Muscle layer of duodenum (tissue), 2 donors: ENCODE results near the gene MFAP5.
"Not testable (repeated sequence)": the region's sequence is repeated elsewhere in the genome, so short reads cannot be mapped to it uniquely, and the experiment has no call there.

Experiments
- H3K27ac ChIP-seq: one replicate; pipeline ENCODE4 v1.7.0; 2013; ENCODE audit warnings: mild to moderate bottlenecking, low read length
- H3K27me3 ChIP-seq: one replicate; pipeline ENCODE4 v1.7.0; 2013; ENCODE audit warnings: low read depth, mild to moderate bottlenecking, control low read depth, low read length
- H3K36me3 ChIP-seq, 2 donors: one replicate each; pipeline ENCODE4 v1.7.0; 2013; ENCODE audit warnings: low read length in 2 of 2, control low read depth in 1 of 2, mild to moderate bottlenecking in 1 of 2; ENCODE audit not compliant: insufficient read depth in 2 of 2, control insufficient read depth in 1 of 2
- H3K4me1 ChIP-seq, 2 donors: one replicate each; pipeline ENCODE4 v1.7.0; 2013; ENCODE audit warnings: low read length in 2 of 2, mild to moderate bottlenecking in 2 of 2, control low read depth in 1 of 2, moderate library complexity in 1 of 2; ENCODE audit not compliant: insufficient read depth in 2 of 2, control insufficient read depth in 1 of 2
- H3K4me3 ChIP-seq, 2 donors: one replicate each; pipeline ENCODE4 v1.7.0; 2013; ENCODE audit warnings: low read length in 2 of 2, low read depth in 1 of 2, mild to moderate bottlenecking in 1 of 2
- H3K9me3 ChIP-seq, 2 donors: one replicate each; pipeline ENCODE4 v1.7.0; 2013; ENCODE audit warnings: low read length in 2 of 2, control low read depth in 1 of 2, mild to moderate bottlenecking in 1 of 2; ENCODE audit not compliant: control insufficient read depth in 1 of 2
- donor health status: healthy.

MFAP5 gene

GRCh38 chr12:8628731-8629130, 33.9 kb downstream of the MFAP5 start:
- Histone ChIP-seq H3K27ac (no peak overlapping the region), H3K4me3 (no peak overlapping the region)

DNA sequence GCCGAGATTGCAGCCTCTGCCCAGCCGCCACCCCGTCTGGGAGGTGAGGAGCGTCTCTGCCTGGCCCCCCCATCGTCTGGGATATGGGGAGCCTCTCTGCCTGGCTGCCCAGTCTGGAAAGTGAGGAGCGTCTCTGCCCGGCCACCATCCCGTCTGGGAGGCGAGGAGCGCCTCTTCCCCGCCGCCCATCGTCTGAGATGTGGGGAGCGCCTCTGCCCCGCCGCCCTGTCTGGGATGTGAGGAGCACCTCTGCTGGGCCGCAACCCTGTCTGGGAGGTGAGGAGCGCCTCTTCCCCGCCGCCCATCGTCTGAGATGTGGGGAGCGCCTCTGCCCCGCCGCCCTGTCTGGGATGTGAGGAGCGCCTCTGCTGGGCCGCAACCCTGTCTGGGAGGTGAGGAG, 37.9 kb downstream of the MFAP5 start:
- not testable (repeated sequence) for H3K9me3 ChIP-seq, H3K36me3 ChIP-seq, H3K4me3 ChIP-seq, H3K27ac ChIP-seq, H3K27me3 ChIP-seq, H3K4me1 ChIP-seq

More at GRCh38 chr12:8628731-8629130, 33.9 kb downstream of the MFAP5 start:
- H3K4me1 ChIP-seq: no peaks in the 10 kb centered on the region
- no peaks in the 10 kb centered on the region for H3K9me3 ChIP-seq
- no peaks in the 10 kb centered on the region for H3K36me3 ChIP-seq
- H3K27me3 ChIP-seq: no peaks in the 10 kb centered on the region

DNA sequence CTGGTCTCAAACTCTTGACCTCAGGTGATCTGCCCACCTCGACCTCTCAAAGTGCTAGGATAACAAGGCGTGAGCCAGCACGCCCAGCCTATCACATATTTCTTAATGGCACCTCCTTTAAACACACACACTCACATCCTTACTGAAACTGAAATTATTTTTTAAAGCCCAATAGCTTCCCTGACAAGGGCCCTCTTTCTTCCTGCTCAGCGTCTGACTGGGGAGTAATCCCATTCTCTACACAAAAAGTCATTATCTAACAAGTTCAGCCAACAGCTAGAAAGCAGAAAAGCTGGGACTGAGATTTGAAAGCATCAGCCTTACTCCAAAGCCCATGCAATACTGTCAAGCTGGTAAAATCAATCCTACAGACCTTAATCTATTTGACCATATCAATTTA, 40.0 kb downstream of the MFAP5 start:
- Histone ChIP-seq H3K4me1 (no peaks in the 10 kb centered on the region), H3K27ac (no peak overlapping the region), H3K27me3 (no peaks in the 10 kb centered on the region), H3K36me3 (no peaks in the 10 kb centered on the region), H3K4me3 (no peak overlapping the region), H3K9me3 (no peaks in the 10 kb centered on the region)

GRCh38 chr12:8615206-8615605, 47.4 kb downstream of the MFAP5 start:
- Histone ChIP-seq H3K27me3 (no peaks in the 10 kb centered on the region), H3K4me3 (no peak overlapping the region), H3K9me3 (no peaks in the 10 kb centered on the region), H3K36me3 (no peaks in the 10 kb centered on the region), H3K4me1 (no peaks in the 10 kb centered on the region), H3K27ac (no peak overlapping the region)

GRCh38 chr12:8613881-8614280, 48.7 kb downstream of the MFAP5 start:
- H3K4me1 ChIP-seq, H3K36me3 ChIP-seq, H3K9me3 ChIP-seq, H3K27me3 ChIP-seq, H3K4me3 ChIP-seq, H3K27ac ChIP-seq: not testable (repeated sequence)

- Histone ChIP-seq H3K27ac (no peak within 1 kb of the TSS), H3K4me1 (peaks cover 0 to 4% of the 10 kb centered on the region in 2 donors), H3K4me3 (no peak within 1 kb of the TSS), H3K27me3 (no peaks in the 10 kb centered on the region), H3K9me3 (no peaks in the 10 kb centered on the region), H3K36me3 (no peaks in the 10 kb centered on the region)
Observed at GRCh38 chr12:8612629-8613028, 50.0 kb downstream of the MFAP5 start, which contains the start of gene AICDA. Gene AICDA (minus strand): TSS chr12:8612859. CDS start chr12:8612767, 92 bp downstream.

GRCh38 chr12:8609061-8609570, 53.5 kb downstream of the MFAP5 start:
- Histone ChIP-seq H3K9me3 (no peaks in the 10 kb centered on the region), H3K36me3 (no peaks in the 10 kb centered on the region), H3K4me1 (peaks cover 0 to 4% of the 10 kb centered on the region in 2 donors), H3K4me3 (no peak overlapping the region), H3K27me3 (no peaks in the 10 kb centered on the region), H3K27ac (no peak overlapping the region)

GRCh38 chr12:8606890-8607289, 55.7 kb downstream of the MFAP5 start:
- Histone ChIP-seq H3K4me3 (no peak overlapping the region), H3K9me3 (no peaks in the 10 kb centered on the region), H3K27me3 (no peaks in the 10 kb centered on the region), H3K4me1 (peaks cover 0 to 4% of the 10 kb centered on the region in 2 donors), H3K27ac (no peak overlapping the region), H3K36me3 (no peaks in the 10 kb centered on the region)

GRCh38 chr12:8605057-8605456, 57.6 kb downstream of the MFAP5 start:
- no peaks in the 10 kb centered on the region for H3K36me3 ChIP-seq
- no peaks in the 10 kb centered on the region for H3K9me3 ChIP-seq
- no peak overlapping the region for H3K4me3 ChIP-seq
- H3K4me1 ChIP-seq: peaks cover 0 to 4% of the 10 kb centered on the region in 2 donors
- no peaks in the 10 kb centered on the region for H3K27me3 ChIP-seq
- H3K27ac ChIP-seq: no peak overlapping the region

- Histone ChIP-seq H3K9me3 (no peaks in the 10 kb centered on the region), H3K36me3 (no peaks in the 10 kb centered on the region), H3K27me3 (no peaks in the 10 kb centered on the region), H3K27ac (no peak overlapping the region), H3K4me3 (no peak overlapping the region), H3K4me1 (no peaks in the 10 kb centered on the region)
Observed at GRCh38 chr12:8603856-8604255, 58.8 kb downstream of the MFAP5 start.

DNA sequence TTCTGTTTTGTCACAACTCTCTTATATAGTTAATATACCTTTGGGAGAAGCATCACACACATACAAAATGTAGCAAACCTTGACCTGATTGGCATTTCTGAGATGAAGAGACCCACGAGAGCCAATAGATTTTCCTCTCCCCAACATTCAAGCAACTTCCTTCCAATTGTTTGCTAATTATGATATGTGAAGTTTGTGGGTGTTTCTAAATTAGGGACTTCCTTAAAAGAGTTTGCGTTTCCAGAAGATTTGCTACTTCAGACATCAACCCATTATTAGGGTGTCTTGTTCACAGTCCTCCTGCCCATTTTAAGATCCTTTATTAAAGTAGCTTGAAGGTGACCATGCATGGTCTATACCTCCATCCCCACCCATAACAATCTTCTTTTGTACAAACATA, 59.3 kb downstream of the MFAP5 start:
- no peak overlapping the region for H3K27ac ChIP-seq

GRCh38 chr12:8596561-8596960, 66.1 kb downstream of the MFAP5 start:
- Histone ChIP-seq H3K4me3 (no peak overlapping the region), H3K27ac (no peak overlapping the region), H3K9me3 (no peaks in the 10 kb centered on the region), H3K4me1 (no peaks in the 10 kb centered on the region), H3K36me3 (no peaks in the 10 kb centered on the region), H3K27me3 (no peaks in the 10 kb centered on the region)

More for the DNA sequence above, 59.3 kb downstream of the MFAP5 start:
- Histone ChIP-seq H3K4me3 (no peak overlapping the region), H3K36me3 (no peaks in the 10 kb centered on the region), H3K27me3 (no peaks in the 10 kb centered on the region), H3K9me3 (no peaks in the 10 kb centered on the region), H3K4me1 (no peaks in the 10 kb centered on the region)
